Type B pancreatic cell (in vitro differentiated cells): ENCODE results near the gene SNX32. TPM values are rescaled to one million over a fixed set of nuclear protein-coding genes. Genes with fewer than 3 reads are reported as not detected.
A peak's percentile ranks its signal among the peaks of the same experiment; 100 is the strongest.

Experiments
- DNase-seq: peaks from one replicate; pipeline ENCODE4 v3.0.0; 2021; ENCODE audit warnings: mixed read lengths; ENCODE audit not compliant: unreplicated experiment; ENCODE audit errors: extremely low spot score
- H3K27ac Mint-ChIP-seq: 2 replicates; pipeline ENCODE4 v1.8.0; 2021; ENCODE audit warnings: mild to moderate bottlenecking, mixed read lengths
- H3K27me3 Mint-ChIP-seq: 2 replicates; pipeline ENCODE4 v1.8.0; 2021; ENCODE audit warnings: mixed read lengths
- H3K36me3 Mint-ChIP-seq: 2 replicates; pipeline ENCODE4 v1.8.0; 2021; ENCODE audit warnings: mixed read lengths
- H3K4me1 Mint-ChIP-seq: one replicate; pipeline ENCODE4 v1.8.0; 2021; ENCODE audit warnings: mixed read lengths; ENCODE audit not compliant: unreplicated experiment
- H3K4me3 Mint-ChIP-seq: 2 replicates; pipeline ENCODE4 v1.8.0; 2021; ENCODE audit warnings: mild to moderate bottlenecking, mixed read lengths
- H3K9me3 Mint-ChIP-seq: 2 replicates; pipeline ENCODE4 v1.8.0; 2021; ENCODE audit warnings: mixed read lengths
- total RNA-seq: library from RNA; stranded (reverse); gene quantifications from 2 replicates; pipeline ENCODE4 v1.2.1, GENCODE V29; 2021; ENCODE audit warnings: low replicate concordance
- TF ChIP-seq, protein P1 (sequence below): fragments of 200-600 bp; sonication (generic); conservative IDR thresholded peaks from 2 replicates; pipeline ENCODE4 v1.5.0; 2021; ENCODE audit warnings: antibody characterized with exemption, mild to moderate bottlenecking

SNX32 gene
- total RNA-seq, 1 donor from 2014 or later: 4.2 TPM

- no peak for DNase-seq
- Mint-ChIP-seq H3K4me1 (peaks cover 25% of the 10 kb centered on the region), H3K27me3 (no peaks in the 10 kb centered on the region), H3K27ac (peak overlapping the region; percentile 95), H3K36me3 (no peaks in the 10 kb centered on the region), H3K9me3 (no peaks in the 10 kb centered on the region), H3K4me3 (peak overlapping the region; percentile 85)
- TF ChIP-seq, protein P1, sequence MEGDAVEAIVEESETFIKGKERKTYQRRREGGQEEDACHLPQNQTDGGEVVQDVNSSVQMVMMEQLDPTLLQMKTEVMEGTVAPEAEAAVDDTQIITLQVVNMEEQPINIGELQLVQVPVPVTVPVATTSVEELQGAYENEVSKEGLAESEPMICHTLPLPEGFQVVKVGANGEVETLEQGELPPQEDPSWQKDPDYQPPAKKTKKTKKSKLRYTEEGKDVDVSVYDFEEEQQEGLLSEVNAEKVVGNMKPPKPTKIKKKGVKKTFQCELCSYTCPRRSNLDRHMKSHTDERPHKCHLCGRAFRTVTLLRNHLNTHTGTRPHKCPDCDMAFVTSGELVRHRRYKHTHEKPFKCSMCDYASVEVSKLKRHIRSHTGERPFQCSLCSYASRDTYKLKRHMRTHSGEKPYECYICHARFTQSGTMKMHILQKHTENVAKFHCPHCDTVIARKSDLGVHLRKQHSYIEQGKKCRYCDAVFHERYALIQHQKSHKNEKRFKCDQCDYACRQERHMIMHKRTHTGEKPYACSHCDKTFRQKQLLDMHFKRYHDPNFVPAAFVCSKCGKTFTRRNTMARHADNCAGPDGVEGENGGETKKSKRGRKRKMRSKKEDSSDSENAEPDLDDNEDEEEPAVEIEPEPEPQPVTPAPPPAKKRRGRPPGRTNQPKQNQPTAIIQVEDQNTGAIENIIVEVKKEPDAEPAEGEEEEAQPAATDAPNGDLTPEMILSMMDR: no peak
Measured at GRCh38 chr11:65817312-65817834, 16.4 kb upstream of the SNX32 start.

DNA sequence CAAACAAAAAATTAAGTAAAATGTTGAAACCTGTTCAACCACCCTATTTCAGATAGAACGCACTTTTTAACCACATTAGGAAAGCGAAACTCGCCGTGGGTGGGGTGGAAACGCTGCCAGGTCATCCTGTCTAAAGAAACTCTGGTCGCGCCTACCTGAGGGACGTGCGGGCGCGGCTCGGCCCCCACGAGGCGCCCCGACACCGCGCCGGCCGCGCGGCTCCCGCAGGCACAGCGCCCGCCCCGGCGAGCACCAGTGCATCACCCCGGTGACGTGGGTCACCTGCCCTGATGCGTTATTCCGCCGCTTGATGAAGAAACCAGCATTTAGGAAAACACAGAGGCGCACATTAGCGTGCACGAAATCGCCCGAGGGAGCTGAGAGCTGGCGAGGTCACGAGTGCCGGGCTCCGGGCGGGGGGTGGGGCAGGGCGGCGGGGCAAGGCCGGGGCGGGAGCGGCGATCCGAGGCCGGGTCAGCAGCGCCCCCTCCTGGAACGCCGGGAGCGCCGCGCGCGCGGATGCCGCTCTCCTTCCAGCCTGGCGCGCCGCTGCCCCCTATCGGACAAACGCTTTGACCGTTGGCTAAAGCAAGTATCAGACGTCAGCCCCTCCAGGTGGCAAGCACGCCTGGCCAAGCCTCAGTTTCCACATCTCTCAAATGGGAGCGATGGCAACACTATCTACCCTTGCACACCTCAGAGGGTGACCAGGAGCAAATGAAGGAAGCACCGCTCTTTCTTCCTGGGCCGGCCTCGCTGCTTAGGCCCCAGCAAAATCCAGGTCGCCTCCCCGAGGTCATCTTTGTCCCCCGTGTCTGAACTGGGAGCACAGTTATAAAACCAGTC is 15.7 kb upstream of the SNX32 start:
- Mint-ChIP-seq H3K27ac (peak overlapping the region; percentile 95), H3K4me1 (peaks cover 25% of the 10 kb centered on the region), H3K4me3 (peak overlapping the region; percentile 85), H3K36me3 (no peaks in the 10 kb centered on the region), H3K9me3 (no peaks in the 10 kb centered on the region), H3K27me3 (no peaks in the 10 kb centered on the region)
- TF ChIP-seq, protein P1: peak; percentile 100
- peak; percentile 98 for DNase-seq

DNA sequence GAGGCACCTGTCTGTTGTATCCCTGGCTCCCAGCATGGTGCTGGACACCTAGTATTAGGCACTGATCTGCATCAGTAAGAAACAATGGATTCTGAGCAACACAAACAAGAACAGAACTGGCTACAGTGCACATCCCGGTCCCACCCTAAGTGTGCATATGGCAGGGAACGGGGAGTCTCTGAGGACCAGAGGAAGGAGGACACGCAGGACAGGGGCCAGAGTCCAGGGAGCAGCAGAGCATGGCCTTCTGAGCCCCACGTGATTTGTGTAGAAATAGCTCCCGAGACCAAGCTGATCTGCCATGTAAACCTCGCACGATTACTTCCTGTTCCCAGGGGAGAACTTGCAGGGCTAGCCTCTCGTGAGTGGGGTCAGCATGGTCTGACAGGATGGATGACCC is 12.7 kb upstream of the SNX32 start:
- H3K9me3 Mint-ChIP-seq: no peaks in the 10 kb centered on the region
- DNase-seq: no peak
- TF ChIP-seq, protein P1: no peak
- H3K36me3 Mint-ChIP-seq: no peaks in the 10 kb centered on the region
- H3K4me1 Mint-ChIP-seq: peaks cover 5% of the 10 kb centered on the region
- no peaks in the 10 kb centered on the region for H3K27me3 Mint-ChIP-seq
- no peak overlapping the region for H3K27ac Mint-ChIP-seq
- no peak overlapping the region for H3K4me3 Mint-ChIP-seq

DNA sequence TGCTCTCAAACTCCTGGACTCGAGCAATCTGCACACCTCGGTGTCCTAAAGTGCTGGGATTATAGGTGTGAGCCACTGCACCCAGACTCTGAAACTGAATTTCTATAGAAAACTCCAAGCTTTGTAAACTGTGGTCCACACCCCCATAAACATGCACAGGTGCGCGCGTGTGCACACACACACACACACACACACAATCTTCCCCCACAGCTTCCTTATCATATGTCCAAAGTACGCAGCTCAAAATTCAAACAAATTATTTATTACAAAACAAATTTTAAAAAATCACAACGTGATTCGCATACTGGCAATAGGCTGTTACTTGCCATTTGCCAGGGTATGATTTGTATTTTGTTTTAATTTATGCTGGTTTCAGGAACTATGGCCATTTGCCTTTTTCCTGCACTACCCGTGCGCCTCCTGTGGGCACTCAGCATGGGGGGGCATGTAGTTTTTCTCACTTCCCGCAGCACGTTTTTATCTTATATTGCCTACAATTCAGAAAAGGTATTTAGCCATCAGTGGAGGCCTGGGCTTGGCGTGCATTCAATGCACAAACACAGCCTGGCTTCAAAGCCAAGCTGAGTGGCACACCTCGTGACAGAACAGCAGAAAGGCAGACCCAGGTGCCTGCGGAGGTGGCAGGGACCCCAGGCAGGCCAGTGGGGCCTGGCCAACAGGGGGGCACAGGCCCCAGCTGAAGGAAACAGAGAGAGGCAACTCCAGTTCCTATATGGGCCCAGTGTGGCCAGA is 10.8 kb upstream of the SNX32 start:
- TF ChIP-seq, protein P1: no peak
- Mint-ChIP-seq H3K4me3 (no peak overlapping the region), H3K27me3 (no peaks in the 10 kb centered on the region), H3K9me3 (no peaks in the 10 kb centered on the region), H3K4me1 (no peaks in the 10 kb centered on the region), H3K27ac (no peak overlapping the region), H3K36me3 (no peaks in the 10 kb centered on the region)
- DNase-seq: no peak

GRCh38 chr11:65826984-65827735 is 6.6 kb upstream of the SNX32 start:
- no peaks in the 10 kb centered on the region for H3K9me3 Mint-ChIP-seq
- peaks cover 17% of the 10 kb centered on the region for H3K27me3 Mint-ChIP-seq
- TF ChIP-seq, protein P1: no peak
- peaks cover 13% of the 10 kb centered on the region for H3K4me1 Mint-ChIP-seq
- peak overlapping the region; percentile 24 for H3K27ac Mint-ChIP-seq
- H3K36me3 Mint-ChIP-seq: no peaks in the 10 kb centered on the region
- no peak overlapping the region for H3K4me3 Mint-ChIP-seq
- DNase-seq: no peak
